GM12873 (cell line): ENCODE measurements around the gene PGLYRP1.
A peak's percentile ranks its signal among the peaks of the same experiment; 100 is the strongest.

ENCODE experiments used
- TF ChIP-seq, protein P1 (sequence below): IDR thresholded peaks from 2 replicates; pipeline ENCODE4 v1.5.1; 2012; ENCODE audit warnings: low read depth, mild to moderate bottlenecking, moderate library complexity, low read length, control low read depth; ENCODE audit not compliant: insufficient read depth; ENCODE audit errors: missing control alignments

PGLYRP1 gene

DNA sequence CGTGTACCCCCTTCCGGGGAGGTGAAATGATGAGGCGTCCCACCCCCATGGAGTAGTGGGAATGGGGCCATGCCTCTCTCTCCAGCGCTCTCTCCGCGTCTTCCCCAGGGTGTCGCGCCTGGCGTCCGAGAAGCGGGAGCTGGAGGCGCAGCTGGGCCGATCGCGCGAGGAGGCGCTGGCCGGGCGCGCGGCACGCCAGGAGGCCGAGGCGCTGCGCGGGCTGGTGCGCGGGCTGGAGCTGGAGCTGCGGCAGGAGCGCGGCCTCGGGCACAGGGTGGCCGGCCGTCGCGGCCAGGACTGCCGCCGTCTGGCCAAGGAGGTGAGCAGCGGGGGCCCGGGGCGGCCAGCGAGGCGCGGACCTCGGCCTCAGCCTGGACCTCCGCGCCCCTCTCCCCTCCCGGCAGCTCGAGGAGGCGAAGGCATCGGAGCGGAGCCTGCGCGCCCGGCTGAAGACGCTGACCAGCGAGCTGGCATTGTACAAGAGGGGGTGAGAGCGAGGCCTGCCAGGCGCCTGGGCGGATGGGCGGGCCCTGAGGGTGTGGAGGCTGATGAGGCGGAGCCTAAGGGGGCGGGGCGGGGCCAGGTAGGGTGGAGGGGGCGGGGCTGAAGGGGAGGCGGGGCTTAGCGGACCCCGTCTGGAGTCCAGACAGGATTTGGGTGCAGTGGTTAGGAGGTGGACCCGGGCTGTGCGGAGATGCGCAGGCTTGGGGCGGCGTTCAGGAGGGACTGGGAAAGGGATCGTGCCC, 7.7 kb downstream of the PGLYRP1 start:
- TF ChIP-seq, protein P1, sequence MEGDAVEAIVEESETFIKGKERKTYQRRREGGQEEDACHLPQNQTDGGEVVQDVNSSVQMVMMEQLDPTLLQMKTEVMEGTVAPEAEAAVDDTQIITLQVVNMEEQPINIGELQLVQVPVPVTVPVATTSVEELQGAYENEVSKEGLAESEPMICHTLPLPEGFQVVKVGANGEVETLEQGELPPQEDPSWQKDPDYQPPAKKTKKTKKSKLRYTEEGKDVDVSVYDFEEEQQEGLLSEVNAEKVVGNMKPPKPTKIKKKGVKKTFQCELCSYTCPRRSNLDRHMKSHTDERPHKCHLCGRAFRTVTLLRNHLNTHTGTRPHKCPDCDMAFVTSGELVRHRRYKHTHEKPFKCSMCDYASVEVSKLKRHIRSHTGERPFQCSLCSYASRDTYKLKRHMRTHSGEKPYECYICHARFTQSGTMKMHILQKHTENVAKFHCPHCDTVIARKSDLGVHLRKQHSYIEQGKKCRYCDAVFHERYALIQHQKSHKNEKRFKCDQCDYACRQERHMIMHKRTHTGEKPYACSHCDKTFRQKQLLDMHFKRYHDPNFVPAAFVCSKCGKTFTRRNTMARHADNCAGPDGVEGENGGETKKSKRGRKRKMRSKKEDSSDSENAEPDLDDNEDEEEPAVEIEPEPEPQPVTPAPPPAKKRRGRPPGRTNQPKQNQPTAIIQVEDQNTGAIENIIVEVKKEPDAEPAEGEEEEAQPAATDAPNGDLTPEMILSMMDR = no peak

DNA sequence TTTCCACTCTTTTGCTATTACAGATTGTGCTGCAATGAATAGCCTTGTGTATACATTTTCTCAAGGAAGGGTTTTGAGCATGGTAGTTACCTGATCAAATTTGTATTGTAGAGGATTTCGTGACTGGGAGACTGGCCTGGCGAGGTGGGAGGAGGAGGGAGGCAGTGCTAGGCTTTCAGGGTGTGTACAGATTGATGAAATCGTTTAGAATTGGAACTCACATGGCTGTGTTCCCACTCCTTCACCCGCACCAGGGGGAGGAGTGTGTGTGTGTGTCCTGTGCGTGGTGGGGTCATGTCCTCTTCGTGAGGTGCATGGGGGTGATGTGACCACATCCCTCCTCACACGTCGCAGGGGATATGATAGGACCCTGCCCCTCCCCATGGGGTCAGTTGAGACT, 8.3 kb downstream of the PGLYRP1 start:
- TF ChIP-seq, protein P1 = no peak

DNA sequence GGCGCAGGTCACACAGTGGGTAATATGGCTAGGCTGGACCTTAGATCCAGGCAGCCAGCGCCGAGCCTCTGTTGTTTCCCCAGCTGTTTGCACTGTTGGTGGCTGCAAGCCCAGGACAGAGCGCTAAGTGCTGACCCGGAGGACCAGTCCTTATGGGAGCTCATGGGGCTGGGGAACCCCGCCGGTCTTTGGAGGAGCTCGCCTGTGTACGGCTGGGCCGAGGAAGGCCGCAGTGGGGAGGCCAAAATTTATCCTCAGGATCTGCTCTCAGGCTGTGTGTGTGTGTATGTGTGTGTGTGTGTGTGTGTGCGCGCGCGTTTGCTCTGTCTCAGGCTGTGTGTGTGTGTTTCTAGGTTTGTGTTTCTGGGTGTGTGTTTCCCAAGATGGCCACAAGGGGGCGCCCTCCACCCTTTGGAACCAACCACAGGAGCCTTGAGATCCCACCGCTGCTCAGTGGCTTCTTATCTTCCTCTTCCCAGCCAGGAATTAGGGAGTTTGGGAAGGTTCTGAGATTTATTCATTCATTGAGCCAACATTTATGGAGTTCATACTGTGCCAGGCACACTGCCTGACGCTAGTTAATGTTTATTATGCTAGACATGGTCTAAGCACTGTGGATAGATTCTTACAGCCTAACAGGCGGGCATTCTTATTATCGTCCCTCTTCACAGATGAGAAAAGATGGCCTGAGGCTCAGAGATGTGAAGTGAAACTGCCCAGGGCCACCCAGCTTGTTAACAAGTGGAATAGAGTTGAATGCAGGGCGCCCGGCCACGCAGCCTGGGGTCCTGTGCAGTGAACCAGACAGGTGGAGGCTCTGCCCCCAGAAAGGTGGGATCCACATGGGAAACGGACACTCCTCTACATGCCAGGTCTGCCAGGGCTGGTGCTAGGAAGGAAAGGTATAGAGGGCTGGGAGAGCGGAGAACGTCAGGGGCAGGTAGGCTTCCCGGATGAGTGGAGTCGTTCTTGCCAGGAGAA, 13.0 kb downstream of the PGLYRP1 start:
- TF ChIP-seq, protein P1 = peak; percentile 85

DNA sequence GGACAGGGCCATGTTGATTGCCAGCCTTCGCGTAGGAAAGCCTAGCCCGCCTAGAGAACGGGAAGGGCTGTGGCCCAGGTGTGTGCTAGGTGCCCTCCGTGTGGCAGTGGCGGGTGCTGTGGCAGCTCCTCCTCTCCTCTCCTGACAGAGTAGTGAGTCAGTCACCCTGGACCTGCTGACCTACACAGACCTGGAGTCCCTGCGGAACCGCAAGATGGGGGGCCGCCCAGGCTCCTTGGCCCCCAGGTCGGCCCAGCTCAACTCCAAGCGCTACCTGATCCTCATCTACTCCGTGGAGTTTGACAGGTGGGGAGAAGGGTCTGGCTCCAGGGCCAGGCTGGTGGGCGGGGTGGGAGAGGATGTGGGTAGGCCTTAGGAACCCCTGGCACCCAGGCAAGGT, 16.4 kb downstream of the PGLYRP1 start:
- TF ChIP-seq, protein P1 = no peak

DNA sequence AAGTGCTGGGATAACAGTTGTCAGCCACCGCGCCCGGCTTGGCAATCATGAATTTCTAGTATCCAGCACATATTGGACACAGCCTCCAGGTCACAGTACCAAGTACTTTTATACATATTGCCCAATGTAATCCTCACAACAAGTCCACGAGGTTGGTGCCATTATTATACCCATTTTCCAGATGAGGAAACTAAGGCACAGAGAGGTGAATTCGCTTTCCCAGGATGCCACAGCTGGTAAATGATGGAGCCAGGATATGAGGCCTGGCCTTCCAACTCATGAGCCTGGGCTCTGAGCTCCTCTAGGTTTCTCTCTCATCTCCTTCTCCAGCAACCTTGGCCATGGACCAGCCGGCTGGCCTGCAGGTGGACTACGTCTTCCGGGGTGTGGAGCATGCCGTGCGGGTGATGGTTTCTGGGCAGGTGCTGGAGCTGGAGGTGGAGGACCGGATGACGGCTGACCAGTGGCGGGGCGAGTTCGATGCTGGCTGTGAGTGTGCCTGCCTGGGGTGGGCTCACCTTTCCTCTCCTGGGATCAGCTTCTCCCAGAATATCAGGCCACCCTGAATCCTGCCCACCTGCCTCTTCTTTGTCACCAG, 20.1 kb downstream of the PGLYRP1 start:
- TF ChIP-seq, protein P1 = no peak

DNA sequence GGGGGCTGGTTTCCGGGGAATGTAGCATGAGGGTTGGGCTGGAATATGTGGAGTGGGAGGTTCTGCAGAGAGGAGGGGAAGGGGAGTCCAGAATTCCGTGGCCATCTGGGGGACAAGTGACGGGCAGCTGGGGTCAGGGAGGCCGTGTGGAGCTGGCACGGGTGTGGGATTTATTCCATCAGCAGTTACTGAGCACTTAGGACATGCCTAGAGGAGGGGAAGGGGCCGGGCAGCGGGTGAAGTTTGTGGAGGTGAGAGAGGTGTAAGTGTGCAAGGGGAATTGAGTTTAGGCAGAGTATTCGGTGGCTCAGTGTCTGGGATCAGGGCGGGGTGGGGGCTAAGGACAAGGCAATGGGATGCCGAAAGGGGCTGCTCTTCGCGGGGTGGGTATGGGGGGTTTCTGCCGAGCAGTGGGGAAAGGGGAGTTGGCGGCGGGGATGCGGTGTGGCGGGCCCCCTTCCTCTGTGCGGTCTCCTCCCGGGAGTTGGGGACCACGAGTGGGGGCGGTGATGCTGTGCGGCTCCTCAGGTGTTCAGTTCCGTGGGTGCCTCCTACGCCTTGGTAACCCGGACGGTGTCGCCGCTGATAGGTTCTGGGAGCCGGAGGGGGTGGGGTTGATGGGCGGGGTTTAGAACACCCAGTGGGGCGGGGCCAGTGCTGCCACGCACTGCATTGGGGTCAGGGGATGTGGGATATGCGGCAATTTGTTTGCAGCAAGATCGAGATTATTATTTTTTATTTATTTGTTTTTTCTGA, 22.2 kb downstream of the PGLYRP1 start:
- TF ChIP-seq, protein P1 = no peak
